ENCODE results near the gene PTPN3.

PTPN3 gene

DNA sequence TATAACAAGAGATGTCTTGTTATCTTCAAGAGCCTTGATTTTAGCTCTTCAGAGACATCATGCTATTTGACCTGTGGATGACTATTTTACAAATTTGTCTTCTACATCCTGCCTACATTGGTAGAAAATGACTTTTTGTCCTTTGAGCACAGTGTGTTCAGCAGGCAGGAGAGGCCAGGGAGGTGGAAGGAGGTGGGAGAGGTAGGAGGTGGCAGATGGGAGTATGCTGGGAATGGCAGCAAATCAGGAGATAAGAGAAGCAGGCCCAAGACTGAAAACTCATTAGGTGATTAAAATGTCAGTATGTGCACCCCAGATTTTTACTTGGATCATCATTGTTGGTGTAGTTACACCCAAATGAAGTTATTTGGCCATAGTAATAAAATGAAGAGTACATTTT, 44.1 kb downstream of the PTPN3 start:
- DNase-seq (ENCODE audit: low read depth in 2 of 2) = no peak

DNA sequence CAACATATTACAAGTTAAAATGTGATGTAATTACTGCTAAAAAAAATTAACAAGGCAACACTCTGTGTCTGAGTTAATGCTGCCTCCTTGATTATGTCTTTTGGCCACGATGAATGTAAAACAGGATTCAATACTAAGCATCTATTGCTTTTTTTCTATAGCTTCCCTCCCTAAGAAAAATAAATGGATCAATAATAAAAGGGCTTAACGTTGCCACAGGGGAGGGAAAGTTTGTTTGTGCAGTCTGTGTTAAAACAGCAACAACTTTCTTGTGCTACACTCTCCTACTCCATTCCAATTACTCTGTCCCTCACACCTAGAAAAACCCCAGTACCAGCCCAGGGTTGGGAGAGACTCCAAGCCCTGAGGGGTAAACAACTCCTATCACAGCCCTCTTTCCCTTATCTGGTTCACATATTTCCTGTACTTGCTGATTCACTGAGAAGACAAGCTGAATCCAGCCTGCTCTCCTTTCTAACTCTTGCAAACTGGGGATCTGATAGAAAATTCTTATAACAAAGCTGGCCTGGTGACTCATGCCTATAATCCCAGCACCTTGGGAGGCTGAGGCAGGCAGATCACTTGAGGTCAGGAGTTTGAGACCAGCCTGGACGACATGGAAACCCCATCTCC, 44.8 kb downstream of the PTPN3 start:
- DNase-seq (ENCODE audit: low read depth in 2 of 2) = no peak

DNA sequence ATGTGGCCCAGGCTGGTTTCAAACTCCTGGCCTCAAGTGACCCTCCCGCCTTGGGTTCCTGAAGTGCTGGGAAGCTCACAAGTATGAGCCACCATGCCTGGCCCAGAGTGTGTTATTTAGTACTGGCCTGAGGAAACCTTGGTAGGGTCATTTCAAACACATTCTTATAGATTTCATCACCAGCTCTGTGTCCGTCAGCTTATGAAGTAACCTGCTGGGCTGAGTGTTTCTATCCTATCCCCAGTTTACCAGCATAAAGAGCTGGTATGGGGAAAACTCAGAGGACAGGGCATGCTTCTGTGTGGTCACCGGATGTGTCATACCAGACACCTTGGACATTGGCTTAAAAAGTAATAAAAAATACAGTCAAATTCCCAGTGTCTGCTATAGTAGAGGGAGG, 45.3 kb downstream of the PTPN3 start:
- DNase-seq (ENCODE audit: low read depth in 2 of 2) = no peak

DNA sequence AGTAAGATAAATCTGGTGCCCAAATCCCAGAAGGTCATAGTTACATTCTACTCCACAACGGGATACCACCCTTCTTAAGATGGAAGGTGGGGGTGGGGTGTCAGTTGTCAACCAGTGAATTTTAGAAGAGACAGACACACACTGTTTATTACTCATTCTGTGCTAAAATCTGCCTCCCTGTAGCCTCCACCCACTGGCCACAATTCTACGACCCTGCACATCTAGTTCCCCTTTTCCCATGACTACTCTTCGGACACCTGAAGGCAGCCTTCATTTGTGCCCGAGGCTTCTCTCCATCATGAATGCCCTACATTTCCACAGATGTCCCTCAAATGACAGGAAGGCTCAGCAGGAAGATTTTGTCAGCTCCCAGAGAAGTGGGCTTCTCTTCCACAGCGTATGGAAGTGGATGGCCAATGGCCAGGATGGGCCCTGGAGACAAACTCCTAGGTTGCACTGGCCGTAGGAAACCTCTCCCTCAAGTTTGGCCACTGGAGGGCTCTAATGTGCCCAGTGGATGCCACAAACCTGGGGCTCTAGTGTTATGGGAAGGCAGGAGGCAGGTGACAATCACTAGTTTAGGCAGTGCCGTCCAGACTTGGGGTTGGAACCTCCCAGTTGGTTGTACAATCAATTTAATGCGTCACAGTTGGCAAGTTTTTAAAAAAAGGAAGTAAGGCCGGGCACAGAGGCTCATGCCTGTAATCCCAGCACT, 46.6 kb downstream of the PTPN3 start:
- DNase-seq (ENCODE audit: low read depth in 2 of 2) = no peak

DNA sequence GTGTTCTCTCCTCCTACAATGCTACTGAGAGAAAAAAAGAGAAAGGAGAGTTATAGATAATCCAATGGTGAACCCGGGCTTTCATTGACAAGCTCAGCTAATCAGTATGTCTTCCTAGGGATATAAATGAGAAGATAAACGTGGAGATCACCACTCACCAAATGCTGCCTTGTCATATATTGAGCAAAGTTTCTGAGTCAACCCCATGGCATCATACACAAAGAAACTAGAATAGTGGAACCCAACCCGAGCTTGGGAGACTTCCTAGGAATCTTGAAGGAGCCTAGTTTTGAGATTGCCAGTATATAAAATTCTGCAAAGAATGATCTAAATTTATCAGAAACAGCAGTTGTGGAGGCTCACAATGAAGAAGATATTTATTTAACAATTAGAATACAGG, 47.8 kb downstream of the PTPN3 start:
- DNase-seq (ENCODE audit: low read depth in 2 of 2) = no peak

DNA sequence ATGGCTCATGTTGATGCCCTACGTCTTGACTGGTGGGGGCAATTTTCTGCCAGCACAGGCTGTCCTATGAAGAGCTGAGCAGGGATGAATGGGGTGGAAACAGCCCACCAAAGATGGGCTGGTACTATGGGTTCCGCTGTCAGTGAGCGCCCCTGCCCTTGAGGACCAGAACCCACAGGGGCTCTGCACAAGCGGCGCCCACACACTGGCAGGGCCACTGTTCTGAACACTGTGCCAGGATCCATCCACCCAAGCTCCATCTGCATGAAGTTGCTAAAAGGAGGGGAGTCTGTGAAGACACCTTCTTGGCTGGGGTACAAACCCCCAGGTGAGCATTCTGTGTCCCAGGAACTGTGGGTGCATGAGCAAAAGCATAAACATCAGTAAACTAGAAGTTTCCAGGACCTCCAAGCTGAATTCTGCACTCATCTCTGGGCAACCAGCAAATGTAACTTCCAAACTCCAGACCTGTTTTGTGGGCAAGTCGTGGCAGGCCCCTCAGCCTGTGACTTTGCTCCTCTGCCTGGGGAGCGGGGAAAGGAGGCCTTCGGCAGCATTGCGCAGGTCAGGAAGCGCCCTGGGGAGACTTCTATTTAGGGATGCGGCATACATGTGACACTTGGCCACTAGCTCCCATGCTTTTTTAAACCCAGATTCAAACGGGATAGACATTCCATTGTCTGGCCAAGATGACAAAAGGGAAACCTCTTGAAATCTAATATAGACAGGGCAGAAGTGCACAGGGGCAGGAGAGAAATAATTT, 48.9 kb downstream of the PTPN3 start:
- DNase-seq (ENCODE audit: low read depth in 2 of 2) = no peak

DNA sequence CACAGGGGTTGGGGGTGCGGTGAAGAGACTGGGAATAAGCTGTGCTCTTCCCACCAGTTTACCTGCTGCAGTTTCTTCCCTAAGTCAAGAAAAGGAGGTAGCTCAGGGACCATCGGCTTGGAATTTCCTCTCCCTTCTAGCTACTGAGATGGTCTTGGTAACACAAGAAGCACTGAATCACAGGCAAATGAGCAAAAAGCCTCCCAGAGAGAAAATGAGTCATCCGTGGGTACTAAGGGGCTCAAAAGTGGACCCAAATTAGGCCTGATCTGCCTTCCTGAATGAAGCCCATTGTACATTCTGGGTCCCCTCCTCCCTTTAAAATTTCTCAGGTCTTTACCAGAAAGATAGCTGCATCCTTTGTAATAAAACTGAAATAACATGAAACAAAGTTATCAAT, 49.9 kb downstream of the PTPN3 start:
- DNase-seq (ENCODE audit: low read depth in 2 of 2) = no peak

DNA sequence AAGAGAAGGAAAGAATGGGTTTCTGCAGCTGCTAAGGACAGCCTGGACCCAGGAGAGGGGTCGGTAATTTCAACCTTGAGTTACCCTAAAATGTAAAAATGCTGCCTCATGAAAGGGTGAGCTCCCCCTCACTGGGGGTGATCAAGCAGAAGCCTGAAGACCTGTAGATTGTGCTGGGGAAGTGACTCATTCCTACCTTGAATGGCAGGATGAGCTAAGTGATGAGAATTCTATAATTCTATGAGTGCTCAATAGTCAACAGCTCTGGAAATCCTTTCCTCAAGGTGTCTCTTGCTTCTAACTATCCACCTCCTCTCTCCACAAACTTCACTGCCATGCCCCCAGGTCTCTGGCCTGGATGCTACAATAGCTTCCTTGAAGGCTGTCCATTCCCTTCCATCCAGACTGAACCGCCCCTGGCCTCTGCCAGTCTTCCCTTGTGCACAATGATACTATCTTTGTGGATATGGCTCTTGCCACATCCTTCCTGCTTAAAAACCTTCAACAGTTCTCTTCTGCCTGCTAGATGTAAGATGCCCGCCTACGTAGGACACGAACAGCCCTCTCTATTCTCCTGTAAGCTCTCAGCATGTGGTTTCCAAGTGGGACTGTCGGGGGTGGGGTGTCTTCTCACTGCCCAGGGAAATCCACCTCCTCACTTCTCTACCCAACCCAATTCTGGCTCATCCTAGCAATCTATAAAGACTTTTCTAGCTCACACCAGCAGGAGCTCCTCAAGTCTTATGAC, 50.6 kb downstream of the PTPN3 start:
- DNase-seq (ENCODE audit: low read depth in 2 of 2) = no peak

DNA sequence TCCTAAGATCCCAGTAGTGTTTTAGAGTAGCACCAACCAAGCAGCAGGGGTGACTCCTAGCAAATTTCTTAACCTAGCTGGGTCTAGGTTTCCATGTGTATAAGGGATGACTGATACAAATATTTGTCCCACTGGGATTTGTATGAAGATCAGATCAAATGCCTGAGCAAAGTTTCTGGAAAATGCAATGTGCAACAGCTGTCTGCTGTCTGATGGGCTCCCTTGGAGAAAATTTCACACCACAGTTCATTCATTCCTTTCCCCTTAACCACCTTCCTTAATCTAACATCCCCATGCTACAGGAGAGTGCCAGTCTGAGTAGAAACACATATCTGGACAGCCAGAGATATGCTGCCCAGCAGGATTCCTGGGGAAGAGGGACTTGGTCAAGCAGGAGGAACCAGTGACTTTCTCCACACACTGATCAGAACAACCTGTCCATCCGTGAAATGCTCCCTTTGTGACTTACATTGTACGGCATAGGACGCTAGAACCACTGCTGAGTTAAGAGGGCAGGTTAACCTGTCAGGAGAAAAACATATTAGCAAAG, 53.3 kb downstream of the PTPN3 start:
- no peak for DNase-seq (ENCODE audit: low read depth in 2 of 2)

DNA sequence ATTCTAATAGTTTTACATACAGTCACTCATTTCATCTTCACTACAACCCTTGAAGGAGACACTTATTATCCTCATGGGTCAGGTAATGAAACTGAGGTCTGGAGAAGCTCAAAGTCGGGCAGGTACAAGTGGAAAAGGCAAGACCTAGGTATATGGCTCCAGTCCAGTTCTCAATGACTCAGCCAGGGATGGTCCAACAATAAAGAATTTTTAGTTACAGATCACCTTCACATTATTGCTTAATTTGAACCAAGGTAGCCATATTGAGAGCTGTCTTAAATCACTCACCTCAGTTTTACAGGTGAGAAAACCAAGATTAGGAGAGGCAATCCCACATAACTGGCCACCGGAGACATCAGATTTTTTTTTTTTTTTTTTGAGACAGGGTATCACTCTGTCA, 55.4 kb downstream of the PTPN3 start:
- no peak for DNase-seq (ENCODE audit: low read depth in 2 of 2)

DNA sequence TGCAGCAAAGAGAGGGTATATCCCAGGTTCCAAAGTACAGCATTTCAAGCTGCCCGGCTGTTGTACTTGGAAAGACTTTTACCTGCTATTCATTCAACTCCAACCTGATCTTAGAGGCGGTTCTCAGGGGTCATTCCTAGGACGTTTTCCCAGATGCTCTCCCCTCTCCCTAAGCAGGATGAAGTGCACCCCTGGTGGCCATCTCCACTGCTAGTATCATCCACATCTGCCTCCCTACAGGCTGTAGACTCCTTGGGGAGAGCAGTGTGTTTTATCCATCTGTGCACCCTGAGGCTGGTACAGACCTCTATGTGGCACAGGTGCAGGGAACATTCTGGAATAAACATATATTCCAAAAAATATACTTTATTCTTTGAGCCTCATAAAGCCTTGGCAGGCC, 56.8 kb downstream of the PTPN3 start:
- DNase-seq (ENCODE audit: low read depth in 2 of 2) = no peak

DNA sequence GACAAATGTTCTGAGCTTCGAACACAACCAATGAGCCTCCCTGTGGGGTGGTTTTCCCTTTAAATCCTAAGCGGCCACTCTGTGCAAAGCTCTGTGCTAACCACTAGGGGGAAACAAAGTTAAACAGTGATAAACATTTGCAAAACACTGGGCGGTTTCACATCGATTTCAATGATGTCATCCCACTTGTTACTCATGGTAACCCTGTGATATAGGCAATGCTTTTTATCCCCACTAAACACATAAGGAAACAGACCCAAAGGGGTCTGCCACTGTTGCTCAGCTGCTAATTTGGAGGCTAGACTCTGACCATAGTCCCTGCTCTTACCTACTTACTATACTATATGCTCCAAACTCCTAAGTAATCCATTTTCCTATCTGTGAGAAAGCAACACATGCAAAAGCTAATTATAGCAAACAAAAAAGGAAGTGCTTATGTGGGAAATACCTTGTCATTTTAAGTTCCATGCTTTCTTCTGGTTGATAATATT, 57.3 kb downstream of the PTPN3 start:
- peak in 1 of 2 donors; percentile 6 for DNase-seq (ENCODE audit: low read depth in 2 of 2)

DNA sequence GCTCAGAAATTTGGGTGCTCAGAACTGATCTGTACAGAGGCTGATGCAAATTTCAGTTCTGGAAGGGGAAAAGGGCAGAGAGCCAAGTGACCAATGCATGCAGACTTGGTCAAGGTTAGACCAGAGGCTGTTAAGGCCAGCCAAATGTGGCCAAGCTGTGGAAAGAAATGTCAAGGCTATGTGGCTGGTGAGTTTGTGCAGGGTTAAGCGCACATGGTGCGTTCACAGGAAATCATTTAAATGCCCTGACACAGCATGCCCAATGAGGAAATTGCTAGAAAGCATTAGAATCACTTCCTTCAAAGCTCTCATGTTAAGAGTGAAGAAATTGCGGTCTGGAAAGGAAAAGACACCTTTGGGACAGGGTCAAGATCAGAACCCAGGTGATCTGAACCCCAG, 58.0 kb downstream of the PTPN3 start:
- DNase-seq (ENCODE audit: low read depth in 2 of 2) = no peak

DNA sequence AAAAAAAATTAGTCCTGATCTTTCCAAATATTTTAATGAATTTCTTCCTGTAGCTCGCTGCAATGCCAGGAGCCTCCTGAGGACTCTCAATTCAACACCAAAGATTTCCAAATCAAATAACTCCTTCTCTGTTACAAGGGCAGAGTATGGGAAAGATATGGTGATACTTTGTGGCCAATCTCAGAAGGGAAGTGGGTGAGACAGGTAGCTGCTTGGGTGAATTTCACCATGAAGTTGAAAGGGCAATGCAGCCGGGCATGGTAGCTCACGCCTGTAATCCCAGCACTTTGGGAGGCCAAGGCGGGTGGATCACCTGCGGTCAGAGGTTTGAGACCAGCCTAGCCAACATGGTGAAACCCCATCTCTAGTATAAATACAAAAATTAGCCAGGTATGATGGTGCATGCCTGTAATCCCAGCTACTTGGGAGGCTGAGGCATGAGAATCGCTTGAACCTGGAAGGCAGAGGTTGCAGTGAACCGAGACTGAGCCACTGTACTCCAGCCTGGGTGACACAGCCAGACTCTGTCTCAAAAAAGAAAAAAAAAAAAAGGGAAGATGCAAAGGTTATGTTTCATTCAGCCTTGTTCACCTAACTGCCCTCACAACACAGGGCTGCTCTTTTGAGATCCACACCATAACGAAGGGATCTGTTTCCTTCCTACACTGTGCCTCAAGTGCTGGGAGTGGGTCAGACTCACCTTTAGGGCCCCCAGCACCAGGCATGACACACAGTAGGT, 58.6 kb downstream of the PTPN3 start:
- DNase-seq (ENCODE audit: low read depth in 2 of 2) = no peak

DNA sequence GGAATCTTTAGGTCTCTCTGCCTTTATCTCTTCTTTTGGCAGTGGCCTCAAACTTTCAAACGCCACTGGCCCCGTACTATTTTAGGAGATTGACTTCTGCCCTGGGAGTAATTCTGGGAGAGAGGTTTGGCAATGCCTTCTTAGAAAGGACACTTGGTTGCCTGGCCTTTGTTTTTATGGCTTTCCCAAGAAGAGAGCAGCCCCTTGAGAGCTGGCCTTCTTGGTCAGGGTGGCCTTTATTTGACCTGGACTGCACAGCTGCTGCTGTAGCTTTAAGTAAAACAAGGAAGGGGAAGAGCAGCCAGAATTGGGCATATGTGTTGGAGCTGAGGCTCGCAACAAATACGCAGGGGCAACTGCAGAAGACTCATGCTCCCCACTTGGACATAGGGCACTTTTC, 60.8 kb downstream of the PTPN3 start:
- DNase-seq (ENCODE audit: low read depth in 2 of 2) = no peak

DNA sequence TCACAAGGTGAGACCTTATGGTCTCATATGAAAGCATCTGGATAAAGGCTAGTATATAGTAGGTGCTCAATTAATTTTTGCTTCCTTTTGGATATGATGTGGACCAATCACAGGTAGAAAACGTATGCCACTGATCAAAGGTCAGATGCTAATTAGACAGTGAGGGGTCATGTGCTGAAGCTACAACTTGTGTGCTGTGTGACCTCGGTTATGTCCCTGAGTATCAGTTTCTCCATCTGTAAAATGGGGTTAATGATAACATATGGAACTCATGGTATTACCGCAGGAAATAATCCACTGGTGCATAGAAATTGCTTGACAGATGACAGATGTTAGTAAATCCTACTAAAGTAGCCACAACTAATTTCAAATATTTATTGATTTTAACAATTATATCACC, 62.0 kb downstream of the PTPN3 start:
- no peak for DNase-seq (ENCODE audit: low read depth in 2 of 2)

DNA sequence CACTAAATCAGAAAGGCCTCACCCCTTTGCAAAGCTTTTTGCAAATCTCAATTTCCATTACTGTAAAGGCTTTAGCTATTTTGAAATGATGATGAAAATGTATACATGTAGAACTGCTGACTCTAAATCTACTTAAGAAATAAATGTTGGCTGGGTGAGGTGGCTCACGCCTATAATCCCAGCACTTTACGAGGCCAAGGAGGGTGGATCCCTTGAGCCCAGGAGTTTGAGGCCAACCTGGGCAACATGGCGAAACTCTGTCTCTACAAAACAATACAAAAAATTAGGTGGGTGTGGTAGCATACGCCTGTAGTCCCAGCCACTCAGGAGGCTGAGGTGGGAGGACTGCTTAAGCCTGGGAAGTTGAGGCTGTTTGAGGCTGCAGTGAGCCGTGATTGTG, 64.6 kb downstream of the PTPN3 start:
- no peak for DNase-seq (ENCODE audit: low read depth in 2 of 2)

DNA sequence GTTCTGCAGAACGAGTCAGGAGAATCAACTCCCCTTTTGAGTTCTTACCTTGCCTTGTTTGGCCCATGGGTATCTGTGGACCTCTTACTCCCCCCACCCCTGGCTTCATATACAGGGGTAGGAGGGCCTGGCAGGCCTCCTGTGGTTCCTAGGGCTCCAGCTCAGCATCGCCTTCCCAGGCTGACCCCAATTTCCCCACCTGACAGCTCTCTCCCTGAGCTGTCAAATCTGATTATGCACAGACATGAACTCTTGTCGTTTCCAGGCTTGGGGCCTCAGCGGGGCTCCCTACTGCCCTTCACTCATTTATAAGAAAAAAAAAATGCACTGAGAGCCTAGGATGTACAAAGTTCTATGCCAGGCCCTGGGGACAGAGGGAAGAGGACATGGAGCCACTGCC, 67.9 kb downstream of the PTPN3 start:
- DNase-seq (ENCODE audit: low read depth in 2 of 2) = no peak

DNA sequence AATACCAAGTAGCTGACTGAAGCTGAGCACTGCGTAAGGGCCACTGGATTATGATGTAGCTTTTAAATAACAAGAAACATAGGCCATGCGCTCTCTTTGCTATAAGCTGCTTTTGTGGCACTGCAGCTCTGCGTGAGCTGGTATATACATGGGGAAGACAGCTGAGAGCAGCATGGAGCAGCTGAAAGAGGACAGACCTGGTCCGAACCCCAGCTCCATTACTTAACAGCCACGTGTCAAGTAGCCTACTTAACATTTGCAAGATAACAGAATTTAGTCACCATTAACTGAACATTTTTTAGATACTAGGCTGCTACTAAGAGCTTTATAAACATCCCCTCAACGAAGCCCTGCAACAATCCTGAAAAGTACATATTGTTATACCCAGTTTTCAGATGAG, 69.3 kb downstream of the PTPN3 start:
- DNase-seq (ENCODE audit: low read depth in 2 of 2) = no peak

DNA sequence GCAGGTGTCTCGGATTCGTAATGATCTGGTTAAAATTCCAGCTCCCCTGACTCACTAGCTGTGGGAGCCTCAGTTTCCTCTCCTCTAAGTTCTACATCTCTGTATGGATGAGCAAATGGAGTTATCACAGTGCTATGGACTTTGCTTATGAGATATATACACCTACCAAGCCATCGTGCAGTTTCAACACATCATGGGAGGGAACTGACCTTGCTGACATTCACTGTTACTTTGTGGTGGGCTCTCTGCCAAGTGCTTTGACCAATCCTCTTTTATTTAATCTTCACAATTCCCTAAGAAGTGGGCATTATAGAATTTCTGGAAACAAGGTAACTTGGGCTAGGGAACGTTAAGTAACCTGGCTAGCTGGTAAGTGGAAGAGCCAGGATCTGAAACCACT, 70.2 kb downstream of the PTPN3 start:
- no peak for DNase-seq (ENCODE audit: low read depth in 2 of 2)
